GM21825 (cell line): Measurements from ENCODE around the gene CTNND2.

Source experiments
- ATAC-seq: cut with Tn5 transposase; IDR thresholded peaks from one replicate; pipeline ENCODE4 v1.9.1; 2021; ENCODE audit warnings: mild to moderate bottlenecking, moderate library complexity; ENCODE audit not compliant: unreplicated experiment

Gene CTNND2

DNA sequence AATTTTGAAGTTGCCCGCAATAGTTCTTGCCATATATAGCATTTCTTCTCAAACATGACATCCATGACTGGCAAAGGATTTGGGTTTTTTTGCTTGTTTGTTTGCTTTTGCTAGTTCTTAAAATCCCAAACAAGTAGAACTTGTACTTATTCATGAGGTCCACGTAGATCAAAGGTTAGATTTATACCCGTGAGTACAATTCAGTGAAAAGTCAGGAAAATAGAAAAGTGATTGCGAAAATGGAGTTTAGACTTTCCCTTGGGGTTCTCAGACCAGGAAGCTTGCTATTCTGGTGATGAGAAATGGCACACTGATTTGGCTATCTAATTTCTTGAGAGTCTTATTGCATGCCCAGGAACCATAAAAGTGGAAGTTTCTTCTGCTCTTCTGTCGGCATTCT lies 304.7 kb downstream of the CTNND2 start:
- ATAC-seq = no peak

DNA sequence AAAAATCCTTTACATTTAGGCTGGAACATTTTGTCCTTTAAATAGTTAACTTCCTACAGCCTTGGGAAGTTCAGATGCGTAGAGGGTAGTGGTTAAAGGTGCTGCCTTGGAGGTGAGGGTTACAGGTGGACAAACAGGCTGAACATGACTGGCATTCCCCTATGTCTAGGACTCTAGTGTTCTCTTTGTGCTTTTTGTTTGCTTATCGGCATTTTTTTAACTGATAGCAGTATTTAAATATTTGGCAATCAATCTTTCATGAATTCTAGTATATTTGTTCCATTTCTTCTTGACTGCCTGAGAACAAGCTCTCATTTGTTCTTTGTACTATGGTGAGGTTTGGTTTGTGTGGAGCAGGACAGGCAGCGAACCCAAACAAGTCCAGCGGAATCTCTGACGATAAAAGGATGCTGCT lies 307.6 kb downstream of the CTNND2 start:
- no peak for ATAC-seq

DNA sequence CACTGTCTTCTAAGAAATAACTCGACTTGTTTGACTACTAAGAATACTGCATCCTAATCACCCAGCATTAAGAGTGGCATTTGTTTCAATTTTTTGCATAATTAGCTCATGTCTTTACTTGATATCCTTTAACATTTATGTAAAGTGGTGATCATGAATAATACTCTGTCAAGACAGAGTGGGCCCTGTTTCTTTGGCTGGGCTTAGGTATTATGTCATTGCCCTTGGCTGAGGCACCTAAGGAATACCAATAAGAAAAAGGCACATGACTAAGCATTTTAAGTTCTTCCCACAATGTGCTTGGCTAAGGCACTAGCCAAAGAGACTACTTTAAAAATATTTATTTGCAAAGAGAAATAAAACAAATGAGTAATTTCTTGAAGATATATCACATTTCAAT lies 308.1 kb downstream of the CTNND2 start:
- ATAC-seq = no peak

DNA sequence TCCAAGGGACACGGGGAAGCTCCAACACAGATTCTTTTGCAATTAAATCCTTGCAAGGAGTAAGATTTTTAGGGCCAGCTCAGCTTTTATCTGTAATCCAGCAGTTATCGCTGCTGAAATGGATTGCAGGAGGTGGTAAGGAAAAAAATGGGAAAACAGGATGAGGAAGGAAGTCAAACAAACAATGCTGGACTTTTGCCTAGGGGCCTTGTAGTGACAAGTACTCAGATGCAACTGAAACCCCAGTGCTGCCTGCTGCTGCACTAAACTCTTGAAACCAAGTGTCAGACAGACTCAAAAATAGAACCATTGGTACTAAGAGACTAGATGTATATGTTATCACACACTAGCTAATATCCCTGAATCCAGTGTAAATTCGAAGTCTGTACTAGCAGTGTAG lies 309.2 kb downstream of the CTNND2 start:
- no peak for ATAC-seq

DNA sequence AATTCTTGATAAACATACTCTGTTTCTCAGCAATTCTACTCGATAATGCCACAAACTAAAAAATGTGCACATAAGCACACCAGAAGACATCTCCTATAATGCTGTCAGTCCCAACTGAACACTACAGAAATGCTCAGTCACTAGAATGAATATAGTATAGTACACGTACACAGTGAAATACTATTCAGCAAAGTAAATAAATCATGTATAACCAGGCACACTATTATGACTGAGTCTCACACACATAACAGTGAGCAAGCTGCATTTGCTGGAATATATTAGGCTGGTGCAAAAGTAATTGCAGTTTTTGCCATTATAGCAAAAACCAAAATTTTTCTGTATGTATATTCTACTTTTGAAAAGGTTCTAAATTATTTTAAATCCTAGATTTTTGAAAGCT lies 310.2 kb downstream of the CTNND2 start:
- ATAC-seq = no peak

DNA sequence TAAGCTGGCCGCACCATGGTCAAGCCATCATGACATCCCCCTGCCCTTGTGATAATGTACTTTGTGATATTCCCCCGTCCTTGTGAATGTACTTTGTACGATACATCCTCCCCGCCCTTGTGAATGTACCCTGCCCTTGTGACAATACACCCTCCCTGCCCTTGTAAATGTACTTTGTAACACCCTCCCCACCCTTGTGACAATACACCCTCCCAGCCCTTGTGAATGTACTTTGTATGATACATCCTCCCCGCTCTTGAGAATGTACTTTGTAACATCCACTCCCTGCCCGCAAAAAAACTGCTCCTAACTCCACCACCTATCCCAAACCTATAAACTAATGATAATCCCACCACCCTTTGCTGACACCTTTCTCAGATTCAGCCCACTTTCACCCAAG lies 313.8 kb downstream of the CTNND2 start:
- no peak for ATAC-seq

DNA sequence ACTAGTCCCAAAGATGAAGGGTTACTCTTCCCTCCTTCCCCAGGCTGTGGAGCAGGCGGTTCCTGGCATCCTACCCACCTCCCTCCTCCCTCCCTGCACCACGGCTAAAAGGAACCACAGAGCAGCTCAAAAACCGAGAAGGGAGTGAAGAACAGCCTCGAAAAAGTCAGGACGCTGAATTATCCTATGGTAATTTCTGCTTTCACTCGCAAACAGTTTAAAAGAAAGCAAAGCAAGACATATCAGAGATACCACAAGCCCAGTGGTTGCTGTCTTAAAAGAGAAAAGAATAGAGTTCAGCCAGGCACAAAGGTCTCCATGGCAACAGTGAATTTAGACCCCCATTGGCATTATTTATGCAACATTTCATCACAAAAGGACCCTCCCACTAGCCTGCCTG lies 315.4 kb downstream of the CTNND2 start:
- ATAC-seq = no peak

DNA sequence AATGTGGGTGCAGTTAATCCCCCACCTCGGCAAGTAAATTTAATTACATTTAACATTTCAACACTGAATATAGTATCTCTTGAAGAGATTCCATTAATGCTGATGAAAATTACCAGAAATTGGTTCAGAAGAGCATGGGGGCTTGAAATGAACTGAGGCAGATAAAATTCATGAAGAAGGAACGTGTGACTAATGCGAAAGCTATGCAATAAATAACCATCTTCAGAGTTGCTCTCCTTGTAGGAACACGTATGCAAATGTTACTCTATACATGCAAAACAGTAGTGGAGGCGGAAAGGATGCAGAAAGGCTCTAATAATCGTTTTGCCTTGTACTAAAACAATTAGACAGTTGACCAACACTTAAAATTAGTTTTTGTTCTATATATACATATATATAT lies 320.2 kb downstream of the CTNND2 start:
- ATAC-seq = no peak

DNA sequence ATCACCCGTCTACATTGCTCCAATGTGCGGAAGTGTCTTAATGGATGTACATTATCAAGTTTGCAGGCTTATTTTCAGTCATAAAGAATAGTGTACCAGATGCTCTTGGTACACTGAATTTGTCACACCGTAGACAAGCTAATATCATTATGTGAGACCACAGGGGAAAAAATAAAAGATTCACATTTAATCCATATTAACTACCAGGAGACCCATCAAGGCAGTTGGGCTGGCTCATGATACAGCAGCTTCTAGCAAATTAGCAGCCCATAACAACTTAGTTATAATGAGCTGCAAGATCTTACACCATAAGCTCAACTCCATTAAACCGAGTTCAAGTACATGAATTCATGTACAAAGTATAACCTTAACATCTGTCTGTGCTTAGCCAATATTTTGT lies 324.9 kb downstream of the CTNND2 start:
- no peak for ATAC-seq

DNA sequence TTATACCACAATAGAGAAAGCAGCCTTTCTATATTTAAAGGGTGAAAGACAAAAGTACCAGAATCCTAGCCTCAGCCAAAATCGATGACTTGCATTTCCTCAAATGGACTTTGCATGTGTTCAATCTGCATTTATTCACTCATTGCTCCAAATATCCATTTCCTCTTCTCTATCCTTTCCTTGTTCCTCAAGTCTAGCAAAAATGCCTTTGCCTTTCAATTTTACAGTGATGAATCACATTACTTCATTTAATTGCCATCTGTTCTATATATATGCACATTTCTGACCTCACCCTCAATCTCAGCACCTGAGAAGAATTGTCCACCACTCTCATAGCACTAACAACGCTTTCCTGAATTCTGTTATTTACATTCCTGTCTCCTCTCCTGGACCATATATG lies 329.5 kb downstream of the CTNND2 start:
- ATAC-seq = no peak

DNA sequence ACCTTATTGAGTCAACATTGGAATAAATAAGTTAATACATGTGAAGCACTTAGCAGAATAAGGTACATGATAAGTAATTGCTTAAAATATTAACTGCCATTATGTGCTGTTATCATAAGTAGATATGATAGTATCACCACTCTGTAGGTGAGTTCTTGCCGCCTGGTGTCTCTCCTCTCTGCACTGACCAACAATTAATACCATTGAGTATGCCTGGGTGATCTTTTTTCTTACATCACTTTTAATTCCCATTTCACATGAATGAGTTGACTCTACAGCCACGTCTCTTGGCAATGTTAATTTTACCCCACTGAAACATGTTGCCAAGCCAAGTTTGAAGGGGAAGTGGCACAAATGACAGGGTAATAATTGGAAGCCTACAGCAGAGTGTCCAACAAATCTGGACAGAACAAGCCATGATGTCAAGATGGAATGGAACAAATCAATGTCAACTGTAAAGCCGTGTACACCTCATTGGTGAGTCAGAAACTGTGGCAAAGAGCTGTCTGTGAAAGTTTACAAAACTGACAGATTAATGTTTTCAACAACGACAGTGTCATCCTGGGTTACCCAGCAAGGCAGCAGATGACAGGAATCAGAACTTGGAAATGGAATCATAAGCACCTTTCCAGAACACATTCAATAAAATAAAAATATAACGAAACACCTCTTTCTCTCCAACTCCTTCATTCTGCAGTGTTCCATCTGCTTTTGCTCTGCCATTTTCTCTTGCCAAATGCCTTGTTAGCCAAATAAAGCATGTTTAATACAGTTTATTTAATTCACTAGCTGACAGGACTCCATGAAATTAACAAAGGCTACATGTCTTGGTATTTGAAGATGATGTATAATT lies 330.9 kb downstream of the CTNND2 start:
- ATAC-seq = no peak

DNA sequence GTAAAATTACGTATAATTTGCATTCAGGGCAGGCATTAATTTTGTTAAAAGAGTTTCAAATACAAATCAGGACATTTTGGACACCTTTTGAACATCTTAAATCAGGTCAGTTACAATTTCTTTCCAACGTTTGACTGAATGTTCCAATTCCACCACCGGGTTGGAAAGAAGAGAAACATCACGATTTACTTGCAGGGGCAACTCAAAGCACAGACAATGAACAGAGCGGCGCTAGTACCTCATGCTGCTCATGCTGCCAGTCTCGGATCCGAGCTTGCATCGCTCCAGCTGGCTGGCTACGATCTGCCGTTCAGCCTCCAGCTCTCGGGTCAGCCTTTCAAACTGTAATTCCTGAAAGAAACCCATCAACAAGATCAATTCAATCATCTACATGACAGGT lies 339.5 kb downstream of the CTNND2 start:
- no peak for ATAC-seq

DNA sequence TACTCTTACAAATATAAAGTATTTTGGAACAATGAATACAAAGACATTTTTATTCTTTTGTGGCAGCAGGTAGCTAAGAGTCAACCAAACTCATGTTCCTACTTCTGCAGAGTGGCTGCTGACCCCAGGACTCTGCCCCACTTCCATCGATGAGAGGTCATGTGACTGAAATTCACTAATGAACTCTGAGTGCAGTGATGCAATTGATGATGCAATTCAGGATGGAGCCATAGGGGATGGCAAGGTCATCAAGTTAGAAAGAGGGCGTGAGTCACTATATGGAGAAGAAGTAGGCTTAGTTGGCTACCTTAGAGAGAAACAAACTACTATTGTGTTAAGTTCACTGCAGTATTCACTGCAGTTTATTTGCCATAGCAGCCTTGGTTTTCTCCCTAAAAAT lies 340.4 kb downstream of the CTNND2 start:
- no peak for ATAC-seq

DNA sequence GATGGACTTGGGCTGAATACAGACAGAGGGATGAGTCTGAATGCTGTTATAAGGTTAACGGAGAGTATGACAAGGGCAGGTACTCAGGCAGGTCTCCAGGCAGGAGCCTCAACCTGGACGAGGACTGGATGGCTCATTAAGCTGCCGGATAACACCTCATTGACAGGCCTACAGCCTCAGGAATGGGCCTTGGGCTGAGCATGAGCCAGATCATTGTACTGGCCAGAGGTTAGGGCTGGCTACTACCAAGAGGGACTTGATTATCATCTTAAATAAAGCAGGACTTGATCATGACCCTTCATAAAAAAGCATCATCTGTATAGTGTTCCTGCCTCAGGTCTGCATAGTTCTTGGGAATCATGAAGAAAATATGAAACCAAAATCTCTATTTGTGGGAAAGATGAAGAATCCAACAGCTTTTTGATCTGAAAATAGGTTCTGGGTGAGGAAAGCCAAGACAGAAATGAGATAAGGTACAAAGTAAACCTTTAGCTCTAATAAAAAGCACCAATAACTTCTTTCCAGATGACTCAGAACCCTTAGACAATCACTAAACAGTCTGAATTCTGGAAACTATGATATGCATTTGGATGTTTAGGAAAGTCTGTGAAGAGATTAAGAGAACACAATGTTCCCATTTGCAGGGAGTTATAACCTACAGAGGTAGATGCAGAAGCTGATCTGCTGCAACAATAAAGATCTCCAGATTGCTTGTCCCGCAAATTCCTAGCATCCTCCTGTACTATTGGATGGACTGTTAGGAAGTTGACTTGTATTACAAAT lies 343.1 kb downstream of the CTNND2 start:
- ATAC-seq = no peak

DNA sequence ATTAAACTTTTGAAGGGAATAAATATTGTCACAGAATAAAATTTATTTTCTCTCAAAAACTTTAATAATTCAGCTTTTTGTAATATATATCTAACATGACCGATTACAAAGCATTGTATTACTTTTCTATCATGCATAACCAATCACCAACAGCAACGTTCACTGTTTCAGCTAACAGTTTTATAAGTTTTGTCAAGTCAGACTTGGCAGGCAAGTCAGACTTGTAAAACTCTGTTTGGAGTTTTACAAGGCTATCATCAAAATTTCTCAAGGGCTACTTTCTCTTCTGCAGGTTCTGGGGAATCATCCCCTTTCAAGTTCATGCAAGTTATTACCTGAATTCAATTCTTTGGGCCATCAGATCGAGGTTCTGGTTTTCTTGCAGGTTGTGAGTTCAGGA lies 347.2 kb downstream of the CTNND2 start:
- ATAC-seq = no peak

DNA sequence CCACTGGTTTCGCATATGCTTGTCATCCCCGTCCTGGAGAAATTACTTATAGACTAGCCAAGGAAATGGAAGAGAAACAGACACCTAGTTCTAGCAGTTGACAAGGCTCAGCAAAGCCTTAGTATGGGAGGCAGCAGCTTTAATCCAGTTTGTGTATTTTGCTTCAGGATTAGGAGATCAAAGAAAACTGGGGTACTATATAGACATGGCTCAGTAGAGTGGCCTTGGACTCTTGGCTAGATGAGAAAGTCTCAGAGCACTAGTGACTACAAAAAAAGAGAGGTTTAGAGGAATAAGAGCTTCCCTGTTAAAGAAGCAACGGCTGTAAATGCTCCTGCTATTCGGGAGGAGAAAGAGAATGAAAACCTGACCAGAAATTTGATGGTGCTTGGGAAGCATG lies 349.1 kb downstream of the CTNND2 start:
- no peak for ATAC-seq

DNA sequence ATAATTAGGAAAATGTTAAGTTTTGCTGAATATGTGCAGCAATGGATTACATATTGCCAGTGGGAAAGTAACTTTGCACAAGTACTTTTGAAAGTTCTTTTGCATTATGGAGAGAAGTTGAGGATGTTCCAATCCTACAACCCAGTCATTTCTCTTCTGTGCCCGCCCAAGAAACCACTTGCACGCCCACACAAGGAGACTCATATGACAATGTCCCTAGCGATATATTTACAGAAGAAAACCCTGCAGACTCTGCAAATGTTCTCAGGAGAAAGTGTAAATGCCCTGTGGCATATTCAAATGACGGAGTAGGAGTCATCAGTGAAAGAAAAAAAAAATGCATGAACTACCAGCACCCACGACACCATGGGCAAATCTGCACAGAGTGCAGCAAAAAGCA lies 356.5 kb downstream of the CTNND2 start:
- ATAC-seq = no peak

DNA sequence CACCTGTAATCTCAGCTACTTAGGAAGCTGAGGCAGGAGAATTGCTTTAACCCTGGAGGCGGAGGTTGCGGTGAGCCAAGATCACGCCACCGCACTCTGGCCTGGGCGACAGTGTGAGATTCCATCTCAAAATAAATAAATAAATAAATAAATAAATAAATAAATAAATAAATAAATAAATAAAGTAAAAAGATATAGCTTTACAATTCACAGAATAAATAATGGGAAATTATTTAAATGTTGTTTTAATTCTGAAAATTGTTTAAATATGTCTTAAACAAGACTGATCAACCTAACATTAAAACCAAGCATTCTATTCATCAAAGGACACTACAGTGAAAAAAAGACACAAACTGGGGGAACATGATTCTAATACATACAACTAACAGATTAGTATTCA lies 357.1 kb downstream of the CTNND2 start:
- ATAC-seq = no peak

DNA sequence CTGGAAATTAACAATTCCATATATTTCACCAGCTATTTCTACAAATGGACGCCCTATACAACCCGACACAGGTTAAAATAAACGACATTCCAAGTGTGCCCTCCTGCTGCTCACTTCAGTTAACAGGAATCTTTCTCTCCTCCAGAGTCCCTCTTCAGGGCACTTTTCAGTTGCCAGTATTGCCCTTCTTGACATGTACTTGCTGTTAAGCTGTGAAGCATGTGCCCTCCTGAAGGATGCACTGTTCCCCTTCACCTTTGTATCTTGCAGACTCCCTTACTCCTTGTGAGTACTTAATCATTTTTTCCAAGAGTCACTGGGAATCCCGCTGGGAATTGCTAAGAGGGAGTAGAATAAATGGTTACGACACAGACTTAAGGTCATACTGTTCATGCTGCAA lies 364.1 kb downstream of the CTNND2 start:
- no peak for ATAC-seq

DNA sequence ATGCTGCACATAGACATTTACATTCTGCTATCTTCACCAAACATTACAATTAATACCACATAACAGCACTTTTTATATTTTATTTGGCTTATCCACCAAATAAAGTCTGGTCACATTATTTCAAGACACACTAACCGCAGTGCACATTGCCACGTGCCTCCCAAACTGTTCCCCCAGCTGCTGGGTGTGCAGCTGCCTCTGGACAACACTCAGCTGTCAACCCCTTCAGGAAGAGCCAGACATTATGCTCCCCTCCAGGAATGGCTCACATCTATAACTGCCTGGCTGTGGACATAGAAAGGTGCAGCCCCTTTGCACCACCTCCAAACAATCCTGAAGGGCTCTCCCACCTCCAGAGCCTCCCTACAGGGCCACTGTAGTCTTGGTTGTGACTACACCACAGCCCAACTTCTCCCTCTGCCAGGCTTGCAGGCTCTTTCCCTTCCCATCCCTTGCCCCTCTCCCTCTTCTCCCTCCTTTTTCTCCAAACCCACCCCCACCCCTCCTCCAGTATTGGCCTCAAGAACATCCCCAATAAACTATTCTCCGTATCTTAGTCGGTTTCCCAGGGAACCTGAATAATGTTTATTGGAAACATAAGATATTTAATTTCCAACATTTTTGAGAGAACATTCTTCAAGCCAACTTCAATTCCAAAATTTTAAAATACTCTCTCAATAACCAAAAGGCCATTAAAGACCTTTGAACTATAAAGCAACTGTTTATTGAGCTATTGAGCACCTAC lies 372.3 kb downstream of the CTNND2 start:
- no peak for ATAC-seq

DNA sequence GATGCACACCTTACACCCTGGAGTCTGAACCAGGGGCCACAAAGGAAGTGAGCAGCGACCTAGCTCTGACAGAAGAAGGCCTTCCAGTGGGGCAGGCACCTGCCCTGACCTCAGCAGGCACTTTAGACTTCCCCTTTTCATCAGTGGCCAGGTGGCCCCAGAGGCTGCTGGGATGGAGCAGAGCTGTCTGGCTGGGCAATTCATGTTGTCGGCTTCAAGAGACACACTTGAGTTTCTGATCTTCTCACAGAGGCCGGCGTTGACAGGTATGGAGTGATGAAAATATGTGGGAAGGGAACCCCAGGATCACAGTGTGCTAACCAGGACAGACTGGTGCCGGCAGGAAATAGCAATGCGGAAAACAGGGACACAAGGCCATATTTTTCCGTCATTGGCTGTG lies 375.5 kb downstream of the CTNND2 start:
- no peak for ATAC-seq
